ENCODE measurements around the gene NGRN.

DNA sequence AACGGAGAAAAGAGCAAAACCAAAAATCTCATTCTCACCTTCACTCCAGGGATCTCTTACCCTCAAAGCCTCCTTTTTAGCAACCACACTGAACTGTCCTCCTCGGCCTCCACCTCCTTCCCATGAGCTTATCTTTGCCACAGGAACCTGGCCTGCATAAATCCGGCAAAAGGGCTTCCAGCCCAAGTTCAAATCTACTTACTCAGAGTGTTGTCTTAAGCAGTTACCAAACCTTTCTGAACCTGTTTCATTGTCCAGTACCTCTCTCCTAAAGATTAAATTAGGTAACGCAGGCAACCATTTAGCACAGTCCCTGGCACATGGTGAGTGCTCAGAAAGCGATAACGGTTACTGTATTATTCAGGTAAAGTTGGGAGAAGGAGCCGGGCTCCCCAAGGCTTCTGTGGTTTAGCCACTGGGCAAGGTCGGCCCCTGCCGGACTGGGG lies 32.5 kb upstream of the NGRN start:
- TF ChIP-seq, protein P1, sequence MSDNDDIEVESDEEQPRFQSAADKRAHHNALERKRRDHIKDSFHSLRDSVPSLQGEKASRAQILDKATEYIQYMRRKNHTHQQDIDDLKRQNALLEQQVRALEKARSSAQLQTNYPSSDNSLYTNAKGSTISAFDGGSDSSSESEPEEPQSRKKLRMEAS (IDR thresholded peaks at IDR 0.05; ENCODE audit: low read depth, low read length): no peak
- TF ChIP-seq, protein P2, sequence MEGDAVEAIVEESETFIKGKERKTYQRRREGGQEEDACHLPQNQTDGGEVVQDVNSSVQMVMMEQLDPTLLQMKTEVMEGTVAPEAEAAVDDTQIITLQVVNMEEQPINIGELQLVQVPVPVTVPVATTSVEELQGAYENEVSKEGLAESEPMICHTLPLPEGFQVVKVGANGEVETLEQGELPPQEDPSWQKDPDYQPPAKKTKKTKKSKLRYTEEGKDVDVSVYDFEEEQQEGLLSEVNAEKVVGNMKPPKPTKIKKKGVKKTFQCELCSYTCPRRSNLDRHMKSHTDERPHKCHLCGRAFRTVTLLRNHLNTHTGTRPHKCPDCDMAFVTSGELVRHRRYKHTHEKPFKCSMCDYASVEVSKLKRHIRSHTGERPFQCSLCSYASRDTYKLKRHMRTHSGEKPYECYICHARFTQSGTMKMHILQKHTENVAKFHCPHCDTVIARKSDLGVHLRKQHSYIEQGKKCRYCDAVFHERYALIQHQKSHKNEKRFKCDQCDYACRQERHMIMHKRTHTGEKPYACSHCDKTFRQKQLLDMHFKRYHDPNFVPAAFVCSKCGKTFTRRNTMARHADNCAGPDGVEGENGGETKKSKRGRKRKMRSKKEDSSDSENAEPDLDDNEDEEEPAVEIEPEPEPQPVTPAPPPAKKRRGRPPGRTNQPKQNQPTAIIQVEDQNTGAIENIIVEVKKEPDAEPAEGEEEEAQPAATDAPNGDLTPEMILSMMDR (IDR thresholded peaks at IDR 0.05; ENCODE audit: low read depth, low read length): peak; percentile 21
- TF ChIP-seq POLR2A (IDR thresholded peaks at IDR 0.05; ENCODE audit: extremely low read depth, insufficient read length) (no peak), MYC (IDR thresholded peaks at IDR 0.05; ENCODE audit: low read depth, low read length) (no peak; the same call in 1 of the 2 replicates)

Measured in NB4 (cell line).